MM.1S (cell line): ENCODE results near the gene CDC6.

Source experiments
- DNase-seq: peaks from one replicate; pipeline ENCODE4 v3.0.0-alpha.2; 2015
- H2AFZ ChIP-seq: fragments of 300-600 bp; sonication (generic); 2 replicates; pipeline ENCODE4 v1.6.0; 2016; ENCODE audit warnings: antibody characterized with exemption, low read length
- H3F3A ChIP-seq: fragments of 300-600 bp; sonication (generic); 2 replicates; pipeline ENCODE4 v1.6.1; 2016; ENCODE audit warnings: mild to moderate bottlenecking, antibody characterized with exemption, low read length, moderate library complexity, mixed read lengths; ENCODE audit not compliant: insufficient read depth
- H3K27ac ChIP-seq: fragments of 300-600 bp; sonication (generic); 2 replicates; pipeline ENCODE4 v1.5.1; 2016; ENCODE audit warnings: mild to moderate bottlenecking, low read length
- H3K27me3 ChIP-seq: fragments of 300-600 bp; sonication (generic); replicated peaks from 2 replicates; pipeline ENCODE4 v1.6.0; 2016; ENCODE audit warnings: low read length; ENCODE audit not compliant: insufficient read depth
- H3K36me3 ChIP-seq: fragments of 300-600 bp; sonication (generic); replicated peaks from 2 replicates; pipeline ENCODE4 v1.6.1; 2016; ENCODE audit warnings: mild to moderate bottlenecking, low read length, mixed read lengths; ENCODE audit not compliant: insufficient read depth
- H3K4me1 ChIP-seq: fragments of 300-600 bp; sonication (generic); 2 replicates; pipeline ENCODE4 v1.6.1; 2016; ENCODE audit warnings: low read length, mixed read lengths
- H3K4me2 ChIP-seq: fragments of 300-600 bp; sonication (generic); 2 replicates; pipeline ENCODE4 v1.6.0; 2016; ENCODE audit warnings: low read depth, low read length
- H3K4me3 ChIP-seq: fragments of 300-600 bp; sonication (generic); 2 replicates; pipeline ENCODE4 v1.5.1; 2016; ENCODE audit warnings: low read length, mixed read lengths
- H3K79me2 ChIP-seq: fragments of 300-600 bp; sonication (generic); 2 replicates; pipeline ENCODE4 v1.6.1; 2016; ENCODE audit warnings: mixed run types, low read length, mixed read lengths
- H3K9ac ChIP-seq: fragments of 300-600 bp; sonication (generic); 2 replicates; pipeline ENCODE4 v1.6.1; 2016; ENCODE audit warnings: low read length, mixed read lengths
- H3K9me2 ChIP-seq: fragments of 300-600 bp; sonication (generic); replicated peaks from 2 replicates; pipeline ENCODE4 v1.6.1; 2016; ENCODE audit warnings: mild to moderate bottlenecking, low read length, mixed read lengths; ENCODE audit not compliant: insufficient read depth
- H3K9me3 ChIP-seq: fragments of 300-600 bp; sonication (generic); replicated peaks from 2 replicates; pipeline ENCODE4 v1.6.1; 2016; ENCODE audit warnings: mild to moderate bottlenecking, low read length, mixed read lengths; ENCODE audit not compliant: insufficient read depth
- H4K20me1 ChIP-seq: fragments of 300-600 bp; sonication (generic); 2 replicates; pipeline ENCODE4 v1.6.1; 2016; ENCODE audit warnings: mild to moderate bottlenecking, low read length, moderate library complexity, mixed read lengths; ENCODE audit not compliant: insufficient read depth
- CTCF ChIP-seq: fragments of 300-600 bp; sonication (generic); IDR thresholded peaks from 2 replicates; pipeline ENCODE4 v1.5.1; 2016; ENCODE audit warnings: antibody characterized with exemption, low read length, mixed read lengths
- EZH2 ChIP-seq: fragments of 300-600 bp; sonication (generic); optimal IDR thresholded peaks from 2 replicates; pipeline ENCODE3; 2017; ENCODE audit warnings: low read depth, mild to moderate bottlenecking, antibody characterized with exemption, low read length, mixed read lengths
- EZH2phosphoT487 ChIP-seq: fragments of 300-600 bp; sonication (generic); IDR thresholded peaks from 2 replicates; pipeline ENCODE4 v1.6.1; 2018; ENCODE audit warnings: antibody characterized with exemption, low read length

Gene CDC6

GRCh38 chr17:40340327-40340726 is 52.6 kb downstream of the CDC6 start:
- peaks cover 98% of the 10 kb centered on the region for H3K79me2 ChIP-seq

GRCh38 chr17:40340880-40341807 is 53.5 kb downstream of the CDC6 start:
- H3K9me3 ChIP-seq, result no peaks in the 10 kb centered on the region
- no peaks in the 10 kb centered on the region for H3K27me3 ChIP-seq
- H3K79me2 ChIP-seq, result peaks cover 98% of the 10 kb centered on the region
- no peaks in the 10 kb centered on the region for H3K36me3 ChIP-seq
- H3K4me2 ChIP-seq, result no peak overlapping the region
- no peaks in the 10 kb centered on the region for H3K9me2 ChIP-seq
- TF ChIP-seq EZH2 (no peak), EZH2phosphoT487 (no peak), CTCF (no peak)
- H4K20me1 ChIP-seq, result peaks cover 41% of the 10 kb centered on the region
- H3K4me1 ChIP-seq, result no peaks in the 10 kb centered on the region
- H3K27ac ChIP-seq, result no peak overlapping the region
- no peak overlapping the region for H2AFZ ChIP-seq
- H3F3A ChIP-seq, result no peaks in the 10 kb centered on the region
- H3K4me3 ChIP-seq, result no peak overlapping the region
- no peak overlapping the region for H3K9ac ChIP-seq
- DNase-seq, result no peak

More at GRCh38 chr17:40340327-40340726, 52.6 kb downstream of the CDC6 start:
- Histone ChIP-seq H3K27ac (no peak overlapping the region), H3K9me2 (no peaks in the 10 kb centered on the region), H3K4me2 (no peak overlapping the region), H2AFZ (no peak overlapping the region), H3K9ac (no peak overlapping the region), H3K27me3 (no peaks in the 10 kb centered on the region), H3K4me1 (no peaks in the 10 kb centered on the region), H4K20me1 (peaks cover 33% of the 10 kb centered on the region), H3K36me3 (no peaks in the 10 kb centered on the region), H3K4me3 (no peak overlapping the region), H3K9me3 (no peaks in the 10 kb centered on the region), H3F3A (no peaks in the 10 kb centered on the region)
- DNase-seq, result no peak
- TF ChIP-seq EZH2phosphoT487, result no peak
- no peak for TF ChIP-seq CTCF
- TF ChIP-seq EZH2, result no peak

- peaks cover 39% of the 10 kb centered on the region for H4K20me1 ChIP-seq
- no peak overlapping the region for H3K4me2 ChIP-seq
- H3K4me3 ChIP-seq, result no peak overlapping the region
- peaks cover 98% of the 10 kb centered on the region for H3K79me2 ChIP-seq
- H3K27ac ChIP-seq, result no peak overlapping the region
- DNase-seq, result no peak
- no peak overlapping the region for H3K9ac ChIP-seq
- no peaks in the 10 kb centered on the region for H3F3A ChIP-seq
- no peaks in the 10 kb centered on the region for H3K4me1 ChIP-seq
- H3K9me3 ChIP-seq, result no peaks in the 10 kb centered on the region
- TF ChIP-seq EZH2 (no peak), CTCF (no peak), EZH2phosphoT487 (no peak)
- no peaks in the 10 kb centered on the region for H3K36me3 ChIP-seq
- H3K27me3 ChIP-seq, result no peaks in the 10 kb centered on the region
- H3K9me2 ChIP-seq, result no peaks in the 10 kb centered on the region
- H2AFZ ChIP-seq, result no peak overlapping the region
Measured at GRCh38 chr17:40341808-40342503, 54.3 kb downstream of the CDC6 start.
